Testis (tissue), 2 donors: Measurements from ENCODE around the gene BBS12.

ENCODE experiments used
- POLR2A ChIP-seq: fragments of 450-650 bp; IDR thresholded peaks from one replicate; pipeline ENCODE4 v1.6.1; 2017; ENCODE audit warnings: antibody characterized with exemption, mild to moderate bottlenecking, moderate library complexity
- TF ChIP-seq, protein P1 (sequence below), 3 experiments: fragments of 450-650 bp in 2 of 3; fragments of 200-600 bp in 1 of 3; sonication (generic) in 1 of 3; IDR thresholded peaks; one replicate each; pipeline ENCODE4 v1.5.1; 2016 to 2019; ENCODE audit warnings: antibody characterized with exemption in 3 of 3, mild to moderate bottlenecking in 2 of 3, moderate library complexity in 1 of 3

DNA sequence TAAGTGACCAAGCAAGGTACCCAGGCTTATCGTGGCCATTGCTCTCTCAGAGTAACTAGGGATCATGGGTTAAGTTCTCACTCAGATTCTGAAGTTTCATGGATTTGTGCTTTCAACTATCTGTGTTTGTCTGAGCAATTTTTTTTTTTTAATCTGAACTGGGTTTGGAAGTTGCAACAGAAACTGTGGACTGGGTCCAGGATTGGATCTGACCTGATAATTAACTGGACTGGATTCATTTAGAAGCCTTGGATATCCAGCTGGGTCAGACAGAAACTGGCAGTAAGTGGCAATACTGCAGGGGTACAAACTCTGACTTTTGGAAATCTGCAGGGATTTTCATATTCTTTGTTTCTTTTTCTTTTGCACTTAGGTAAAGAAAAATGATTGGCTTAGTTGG lies 55.4 kb downstream of the BBS12 start:
- TF ChIP-seq, protein P1, sequence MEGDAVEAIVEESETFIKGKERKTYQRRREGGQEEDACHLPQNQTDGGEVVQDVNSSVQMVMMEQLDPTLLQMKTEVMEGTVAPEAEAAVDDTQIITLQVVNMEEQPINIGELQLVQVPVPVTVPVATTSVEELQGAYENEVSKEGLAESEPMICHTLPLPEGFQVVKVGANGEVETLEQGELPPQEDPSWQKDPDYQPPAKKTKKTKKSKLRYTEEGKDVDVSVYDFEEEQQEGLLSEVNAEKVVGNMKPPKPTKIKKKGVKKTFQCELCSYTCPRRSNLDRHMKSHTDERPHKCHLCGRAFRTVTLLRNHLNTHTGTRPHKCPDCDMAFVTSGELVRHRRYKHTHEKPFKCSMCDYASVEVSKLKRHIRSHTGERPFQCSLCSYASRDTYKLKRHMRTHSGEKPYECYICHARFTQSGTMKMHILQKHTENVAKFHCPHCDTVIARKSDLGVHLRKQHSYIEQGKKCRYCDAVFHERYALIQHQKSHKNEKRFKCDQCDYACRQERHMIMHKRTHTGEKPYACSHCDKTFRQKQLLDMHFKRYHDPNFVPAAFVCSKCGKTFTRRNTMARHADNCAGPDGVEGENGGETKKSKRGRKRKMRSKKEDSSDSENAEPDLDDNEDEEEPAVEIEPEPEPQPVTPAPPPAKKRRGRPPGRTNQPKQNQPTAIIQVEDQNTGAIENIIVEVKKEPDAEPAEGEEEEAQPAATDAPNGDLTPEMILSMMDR (IDR thresholded peaks at IDR 0.05), result no peak
- no peak for TF ChIP-seq POLR2A
